OCI-LY1 (cell line): ENCODE results near the gene PATJ.

ENCODE experiments used
- H2AFZ ChIP-seq: fragments of 200-600 bp; sonication (generic), shearing (Covaris generic); 2 replicates; pipeline ENCODE4 v1.6.0; 2014; ENCODE audit warnings: antibody characterized with exemption, mild to moderate bottlenecking, low read length
- H3F3A ChIP-seq: fragments of 200-600 bp; sonication (generic), shearing (Covaris generic); 2 replicates; pipeline ENCODE4 v1.6.0; 2014; ENCODE audit warnings: mild to moderate bottlenecking, antibody characterized with exemption, low read length, moderate library complexity; ENCODE audit not compliant: insufficient read depth
- H3K27ac ChIP-seq: fragments of 200-600 bp; sonication (generic); 2 replicates; pipeline ENCODE4 v1.5.1; 2014; ENCODE audit warnings: low read length, mixed run types, mild to moderate bottlenecking, low read depth; ENCODE audit not compliant: poor library complexity, severe bottlenecking
- H3K27me3 ChIP-seq: fragments of 200-600 bp; sonication (generic); 2 replicates; pipeline ENCODE4 v1.6.0; 2014; ENCODE audit warnings: antibody characterized with exemption, mild to moderate bottlenecking, low read length, moderate library complexity; ENCODE audit not compliant: insufficient read depth
- H3K36me3 ChIP-seq: fragments of 200-600 bp; sonication (generic); 2 replicates; pipeline ENCODE4 v1.6.1; 2014; ENCODE audit warnings: mild to moderate bottlenecking, antibody characterized with exemption, low read length, moderate library complexity, mixed read lengths; ENCODE audit not compliant: insufficient read depth
- H3K4me1 ChIP-seq: fragments of 200-600 bp; sonication (generic); 2 replicates; pipeline ENCODE4 v1.5.1; 2014; ENCODE audit warnings: mild to moderate bottlenecking, low read length, moderate library complexity; ENCODE audit not compliant: insufficient read depth, severe bottlenecking
- H3K4me2 ChIP-seq: fragments of 200-600 bp; sonication (generic), shearing (Covaris generic); 2 replicates; pipeline ENCODE4 v1.6.1; 2014; ENCODE audit warnings: low read length
- H3K4me3 ChIP-seq: fragments of 200-600 bp; sonication (generic); 2 replicates; pipeline ENCODE4 v1.5.1; 2014; ENCODE audit warnings: low read length, low read depth, mild to moderate bottlenecking, mixed read lengths; ENCODE audit not compliant: poor library complexity, severe bottlenecking
- H3K79me2 ChIP-seq: fragments of 200-600 bp; shearing (Covaris generic); 2 replicates; pipeline ENCODE4 v1.6.1; 2016; ENCODE audit warnings: mixed run types, low read length, mixed read lengths; ENCODE audit not compliant: insufficient read depth
- H3K9ac ChIP-seq: fragments of 200-600 bp; sonication (generic), shearing (Covaris generic); 2 replicates; pipeline ENCODE4 v1.6.1; 2014; ENCODE audit warnings: mild to moderate bottlenecking, low read length, mixed read lengths
- H3K9me2 ChIP-seq: fragments of 200-600 bp; sonication (generic), shearing (Covaris generic); 2 replicates; pipeline ENCODE4 v1.6.1; 2014; ENCODE audit warnings: low read depth, mild to moderate bottlenecking, low read length, mixed read lengths
- H3K9me3 ChIP-seq: fragments of 200-600 bp; shearing (Covaris generic); 2 replicates; pipeline ENCODE4 v1.6.1; 2014; ENCODE audit warnings: low read length, mixed read lengths
- H4K20me1 ChIP-seq: fragments of 200-600 bp; sonication (generic), shearing (Covaris generic); 2 replicates; pipeline ENCODE4 v1.6.0; 2016; ENCODE audit warnings: mild to moderate bottlenecking, low read length; ENCODE audit not compliant: insufficient read depth
- EZH2 ChIP-seq: fragments of 200-600 bp; sonication (generic), shearing (Covaris generic); IDR thresholded peaks from 2 replicates; pipeline ENCODE4 v1.8.0; 2017; ENCODE audit warnings: borderline replicate concordance, mixed run types, mild to moderate bottlenecking, antibody characterized with exemption, low read length, moderate library complexity, mixed read lengths
- TF ChIP-seq, protein P1 (sequence below): fragments of 200-600 bp; sonication (generic), shearing (Covaris generic); IDR thresholded peaks from 2 replicates; pipeline ENCODE4 v1.5.1; 2017; ENCODE audit warnings: mild to moderate bottlenecking, antibody characterized with exemption, low read length, moderate library complexity, mixed read lengths

PATJ gene

DNA sequence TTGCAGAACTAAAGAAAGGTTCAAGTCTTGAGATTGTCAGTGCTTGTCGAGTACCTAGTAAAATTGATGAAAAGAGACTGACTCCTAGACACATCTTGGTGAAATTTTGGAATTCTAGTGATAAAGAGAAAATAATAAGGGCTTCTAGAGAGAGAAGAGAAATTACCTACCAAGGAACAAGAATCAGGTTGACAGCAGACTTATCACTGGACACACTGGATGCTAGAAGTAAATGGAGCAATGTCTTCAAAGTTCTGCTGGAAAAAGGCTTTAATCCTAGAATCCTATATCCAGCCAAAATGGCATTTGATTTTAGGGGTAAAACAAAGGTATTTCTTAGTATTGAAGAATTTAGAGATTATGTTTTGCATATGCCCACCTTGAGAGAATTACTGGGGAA is 468.7 kb downstream of the PATJ start:
- no peaks in the 10 kb centered on the region for H3K27me3 ChIP-seq
- H3K9me3 ChIP-seq = peaks cover 11% of the 10 kb centered on the region
- H3K9me2 ChIP-seq = no peaks in the 10 kb centered on the region
- H3K36me3 ChIP-seq = no peaks in the 10 kb centered on the region
- no peak overlapping the region for H3K9ac ChIP-seq
- no peak overlapping the region for H2AFZ ChIP-seq
- H3K27ac ChIP-seq = no peak overlapping the region
- no peaks in the 10 kb centered on the region for H4K20me1 ChIP-seq
- H3K4me3 ChIP-seq = no peak overlapping the region
- H3K79me2 ChIP-seq = no peaks in the 10 kb centered on the region
- no peaks in the 10 kb centered on the region for H3K4me1 ChIP-seq
- no peaks in the 10 kb centered on the region for H3F3A ChIP-seq
- H3K4me2 ChIP-seq = no peak overlapping the region
- TF ChIP-seq, protein P1, sequence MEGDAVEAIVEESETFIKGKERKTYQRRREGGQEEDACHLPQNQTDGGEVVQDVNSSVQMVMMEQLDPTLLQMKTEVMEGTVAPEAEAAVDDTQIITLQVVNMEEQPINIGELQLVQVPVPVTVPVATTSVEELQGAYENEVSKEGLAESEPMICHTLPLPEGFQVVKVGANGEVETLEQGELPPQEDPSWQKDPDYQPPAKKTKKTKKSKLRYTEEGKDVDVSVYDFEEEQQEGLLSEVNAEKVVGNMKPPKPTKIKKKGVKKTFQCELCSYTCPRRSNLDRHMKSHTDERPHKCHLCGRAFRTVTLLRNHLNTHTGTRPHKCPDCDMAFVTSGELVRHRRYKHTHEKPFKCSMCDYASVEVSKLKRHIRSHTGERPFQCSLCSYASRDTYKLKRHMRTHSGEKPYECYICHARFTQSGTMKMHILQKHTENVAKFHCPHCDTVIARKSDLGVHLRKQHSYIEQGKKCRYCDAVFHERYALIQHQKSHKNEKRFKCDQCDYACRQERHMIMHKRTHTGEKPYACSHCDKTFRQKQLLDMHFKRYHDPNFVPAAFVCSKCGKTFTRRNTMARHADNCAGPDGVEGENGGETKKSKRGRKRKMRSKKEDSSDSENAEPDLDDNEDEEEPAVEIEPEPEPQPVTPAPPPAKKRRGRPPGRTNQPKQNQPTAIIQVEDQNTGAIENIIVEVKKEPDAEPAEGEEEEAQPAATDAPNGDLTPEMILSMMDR = no peak
- TF ChIP-seq EZH2 = no peak

GRCh38 chr1:62212411-62212810 is 470.1 kb downstream of the PATJ start:
- peaks cover 11% of the 10 kb centered on the region for H3K9me3 ChIP-seq
- no peak overlapping the region for H3K27ac ChIP-seq
- H3K9me2 ChIP-seq = no peaks in the 10 kb centered on the region
- no peaks in the 10 kb centered on the region for H3K36me3 ChIP-seq
- no peak overlapping the region for H3K4me3 ChIP-seq
- no peak overlapping the region for H2AFZ ChIP-seq
- no peaks in the 10 kb centered on the region for H4K20me1 ChIP-seq
- no peaks in the 10 kb centered on the region for H3K27me3 ChIP-seq
- H3K4me1 ChIP-seq = no peaks in the 10 kb centered on the region
- H3K4me2 ChIP-seq = no peak overlapping the region
- no peak for TF ChIP-seq EZH2
- TF ChIP-seq, protein P1 = no peak
- no peaks in the 10 kb centered on the region for H3F3A ChIP-seq
- no peak overlapping the region for H3K9ac ChIP-seq
- no peaks in the 10 kb centered on the region for H3K79me2 ChIP-seq

DNA sequence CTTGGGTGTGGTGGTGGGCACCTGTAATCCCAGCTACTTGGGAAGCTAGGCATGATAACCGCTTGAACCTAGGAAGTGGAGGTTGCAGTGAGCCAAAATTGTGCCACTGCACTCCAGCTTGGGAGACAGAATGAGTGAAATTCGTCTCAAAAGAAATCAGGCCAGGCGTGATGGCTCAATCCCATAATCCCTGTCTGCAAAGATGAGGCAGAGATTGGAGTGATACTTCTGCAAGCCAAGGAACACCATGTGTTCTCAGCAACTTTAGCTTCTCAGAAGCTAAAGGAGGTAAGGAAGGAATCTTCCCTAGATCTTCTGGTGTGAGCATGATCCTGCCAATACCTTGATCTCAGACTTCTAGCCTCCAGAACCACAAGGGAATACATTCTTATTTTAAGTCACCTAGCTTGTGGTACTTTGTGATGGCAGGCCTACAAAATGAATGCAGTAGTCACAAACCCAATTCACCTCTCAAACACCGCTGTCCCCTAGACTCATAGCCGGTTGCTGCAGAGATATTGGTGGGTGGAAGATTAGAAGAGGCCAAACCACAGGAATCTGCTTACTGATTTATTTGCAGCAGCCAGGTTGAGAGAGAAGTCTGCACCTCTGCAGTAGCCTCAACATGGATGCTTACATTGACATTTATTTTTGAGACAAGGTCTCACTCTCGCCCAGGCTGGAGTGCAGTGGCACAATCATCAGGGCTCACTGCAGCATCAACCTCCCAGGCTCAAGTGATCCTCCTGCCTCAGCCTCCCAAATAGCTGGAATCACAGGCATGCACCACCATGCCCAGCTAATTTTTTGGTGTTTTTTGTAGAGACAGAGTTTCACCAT is 471.0 kb downstream of the PATJ start:
- Histone ChIP-seq H3K79me2 (no peaks in the 10 kb centered on the region), H3K4me3 (no peak overlapping the region), H3K4me1 (no peaks in the 10 kb centered on the region), H3K36me3 (no peaks in the 10 kb centered on the region), H3K9me2 (no peaks in the 10 kb centered on the region), H3K4me2 (no peak overlapping the region), H3K9me3 (peaks cover 11% of the 10 kb centered on the region), H3K27me3 (no peaks in the 10 kb centered on the region), H3K27ac (no peak overlapping the region), H3F3A (no peaks in the 10 kb centered on the region), H4K20me1 (no peaks in the 10 kb centered on the region), H2AFZ (no peak overlapping the region), H3K9ac (no peak overlapping the region)
- TF ChIP-seq, protein P1 = no peak
- no peak for TF ChIP-seq EZH2
